ENCODE measurements around the gene NR1H3.
"Not testable (repeated sequence)": the region's sequence is repeated elsewhere in the genome, so short reads cannot be mapped to it uniquely, and the experiment has no call there.

NR1H3 gene

DNA sequence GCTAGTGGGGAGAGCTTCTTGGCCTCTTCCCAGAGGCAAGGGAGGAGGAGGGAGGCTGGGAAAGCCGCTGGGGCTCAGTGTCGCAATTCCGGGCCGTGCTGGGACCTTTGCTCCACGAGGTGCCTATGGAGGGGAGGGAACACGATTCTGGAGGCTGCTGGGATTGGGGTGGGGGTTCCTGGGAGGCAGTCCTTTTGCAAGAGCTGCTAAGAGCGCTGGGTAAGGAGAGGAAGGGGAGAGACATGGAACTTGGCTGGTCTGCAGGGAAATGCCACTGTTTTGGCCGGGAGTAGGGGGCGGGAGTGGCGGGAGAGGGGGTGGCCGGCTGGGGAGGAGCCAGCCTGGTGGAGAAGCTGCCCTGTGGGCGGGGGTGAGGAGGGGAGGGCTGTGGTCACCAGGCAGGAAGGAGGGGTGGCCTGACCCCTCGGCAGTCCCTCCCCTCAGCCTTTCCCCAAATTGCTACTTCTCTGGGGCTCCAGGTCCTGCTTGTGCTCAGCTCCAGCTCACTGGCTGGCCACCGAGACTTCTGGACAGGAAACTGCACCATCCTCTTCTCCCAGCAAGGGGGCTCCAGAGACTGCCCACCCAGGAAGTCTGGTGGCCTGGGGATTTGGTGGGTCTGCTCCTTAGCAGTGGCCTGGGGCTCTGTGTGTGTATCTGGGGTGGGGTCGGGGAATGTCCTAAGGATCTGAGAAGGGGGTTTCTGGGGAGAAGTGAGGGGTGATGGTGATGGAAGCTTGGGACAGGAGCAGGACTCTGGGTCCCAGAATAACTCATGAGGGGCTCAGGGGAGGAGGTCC is at the start of gene NR1H3:
NR1H3 (plus strand) TSS at position 480 of the 800 bp plus-strand sequence. CDS start 1,221 bp downstream, outside the sequence.
- in situ Hi-C loops (cut with MboI; ENCODE audit: low sequenced_read_pairs) = no loop called here

DNA sequence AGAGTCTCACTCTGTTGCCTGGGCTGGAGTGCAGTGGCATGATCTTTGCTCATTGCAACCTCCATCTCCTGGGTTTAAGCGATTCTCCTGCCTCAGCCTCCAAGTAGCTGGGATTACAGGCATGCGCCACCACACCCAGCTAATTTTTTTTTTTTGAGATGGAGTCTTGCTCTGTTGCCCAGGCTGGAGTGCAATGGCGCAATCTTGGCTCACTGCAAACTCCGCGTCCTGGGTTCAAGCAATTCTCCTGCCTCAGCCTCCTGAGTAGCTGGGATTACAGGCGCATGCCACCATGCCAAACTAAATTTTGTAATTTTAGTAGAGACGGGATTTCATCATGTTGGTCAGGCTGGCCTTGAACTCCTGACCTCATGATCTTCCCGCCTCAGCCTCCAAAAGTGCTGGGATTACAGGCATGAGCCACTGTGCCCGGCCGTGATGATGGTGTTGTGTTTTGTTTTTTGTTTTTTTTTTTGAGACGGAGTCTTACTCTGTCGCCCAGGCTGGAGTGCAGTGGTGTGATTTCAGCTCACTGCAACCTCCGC is 49.7 kb upstream of the NR1H3 start:
- in situ Hi-C loops (cut with MboI; ENCODE audit: low sequenced_read_pairs) = not testable (repeated sequence)

- in situ Hi-C loops (cut with MboI; ENCODE audit: low sequenced_read_pairs) = no loop called here
These were observed 49.2 kb upstream of the NR1H3 start for GRCh38 chr11:47208628-47209027.

- in situ Hi-C loops (cut with MboI; ENCODE audit: low sequenced_read_pairs) = no loop called here
These were observed 44.9 kb upstream of the NR1H3 start for GRCh38 chr11:47212938-47213337.

GRCh38 chr11:47213950-47214565 is 43.7 kb upstream of the NR1H3 start:
- in situ Hi-C loops (cut with MboI; ENCODE audit: low sequenced_read_pairs) = no loop called here

- in situ Hi-C loops (cut with MboI; ENCODE audit: low sequenced_read_pairs) = no loop called here
These were observed 42.4 kb upstream of the NR1H3 start for GRCh38 chr11:47215366-47215910.

- in situ Hi-C loops (cut with MboI; ENCODE audit: low sequenced_read_pairs) = no loop called here
These were observed 41.5 kb upstream of the NR1H3 start for GRCh38 chr11:47216121-47216798.

DNA sequence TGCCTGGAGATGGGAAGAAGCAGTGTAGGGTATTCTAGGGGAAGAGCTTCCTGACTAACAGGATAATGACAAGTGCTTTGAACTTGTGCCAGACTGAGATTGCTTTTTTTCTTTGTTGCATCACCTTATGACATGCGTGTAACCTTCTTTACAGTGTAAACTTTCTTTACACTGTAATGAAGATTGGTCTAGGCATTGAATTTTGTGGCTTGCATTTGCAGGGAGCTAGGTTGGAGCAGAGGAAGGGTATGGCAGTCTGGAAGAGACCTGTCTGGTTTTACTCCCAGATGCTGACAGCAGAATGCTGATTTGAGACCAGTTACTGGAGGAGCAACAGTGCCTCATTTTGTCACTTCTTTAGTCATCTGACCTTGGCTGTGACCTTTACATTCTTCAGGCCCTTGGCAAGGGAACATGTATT is 37.4 kb upstream of the NR1H3 start:
- in situ Hi-C loops (cut with MboI; ENCODE audit: low sequenced_read_pairs) = no loop called here

GRCh38 chr11:47222696-47223095 is 35.1 kb upstream of the NR1H3 start:
- in situ Hi-C loops (cut with MboI; ENCODE audit: low sequenced_read_pairs) = no loop called here

DNA sequence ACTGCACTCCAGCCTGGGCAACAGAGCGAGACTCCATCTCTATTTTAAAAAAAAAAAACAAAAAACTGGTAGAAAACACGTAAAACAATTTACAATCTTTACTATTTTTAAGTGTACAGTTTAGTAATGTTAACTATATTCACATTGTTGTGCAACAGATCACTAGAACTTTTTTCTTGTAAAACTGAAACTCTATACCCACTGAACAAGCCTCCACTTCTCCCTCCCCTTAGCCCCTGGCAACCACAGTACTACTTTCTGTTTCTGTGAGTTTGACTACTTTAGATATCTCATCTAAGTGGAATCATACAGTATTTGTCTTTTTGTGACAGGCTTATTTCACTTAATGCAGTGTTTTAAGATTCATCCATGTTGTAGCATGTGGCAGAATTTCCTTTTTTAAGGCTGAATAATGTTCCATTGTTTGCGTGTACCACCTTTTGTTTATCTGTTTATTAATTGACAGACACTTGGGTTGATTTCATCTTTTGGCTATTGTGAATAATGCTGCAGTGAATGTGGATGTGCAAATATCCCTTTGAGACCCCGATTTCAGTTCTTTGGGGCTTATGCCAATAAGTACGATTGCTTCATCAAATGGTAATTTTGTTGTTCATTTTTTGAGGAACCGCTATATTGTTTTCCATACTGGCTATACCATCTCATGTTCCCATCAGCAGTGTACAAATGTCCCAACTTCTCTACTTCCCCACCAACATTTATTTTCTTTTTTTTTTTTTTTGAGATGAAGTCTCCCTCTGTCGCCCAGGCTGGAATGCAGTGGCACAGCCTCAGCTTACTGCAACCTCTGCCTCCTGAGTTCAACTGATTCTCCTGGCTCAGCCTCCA is 32.0 kb upstream of the NR1H3 start:
- in situ Hi-C loops (cut with MboI; ENCODE audit: low sequenced_read_pairs) = no loop called here

GRCh38 chr11:47229161-47229560 is 28.6 kb upstream of the NR1H3 start:
- in situ Hi-C loops (cut with MboI; ENCODE audit: low sequenced_read_pairs) = no loop called here

DNA sequence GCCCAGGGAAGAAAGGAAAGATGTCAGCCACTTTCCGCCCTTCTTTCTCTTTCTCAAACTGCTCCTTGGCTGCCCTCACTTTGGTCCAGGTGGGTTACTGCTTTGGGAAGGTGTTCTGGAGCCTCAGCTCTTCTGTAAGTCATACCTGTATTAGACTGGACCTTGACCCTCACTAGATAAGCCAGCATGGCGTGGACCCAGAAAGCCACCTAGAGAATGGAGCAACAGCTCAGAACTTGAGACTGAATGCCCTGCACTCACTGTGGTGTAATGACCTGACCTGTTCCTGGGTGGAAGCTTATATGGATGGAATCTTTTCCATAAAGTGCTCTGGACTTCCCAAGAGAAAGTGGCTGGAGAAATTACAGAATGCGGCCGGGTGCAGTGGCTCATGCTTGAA is 24.7 kb upstream of the NR1H3 start:
- in situ Hi-C loops (cut with MboI; ENCODE audit: low sequenced_read_pairs) = no loop called here

GRCh38 chr11:47233989-47234668 is 23.7 kb upstream of the NR1H3 start:
- in situ Hi-C loops (cut with MboI; ENCODE audit: low sequenced_read_pairs) = no loop called here

- in situ Hi-C loops (cut with MboI; ENCODE audit: low sequenced_read_pairs) = no loop called here
These were observed 23.1 kb upstream of the NR1H3 start for GRCh38 chr11:47234669-47235100.

DNA sequence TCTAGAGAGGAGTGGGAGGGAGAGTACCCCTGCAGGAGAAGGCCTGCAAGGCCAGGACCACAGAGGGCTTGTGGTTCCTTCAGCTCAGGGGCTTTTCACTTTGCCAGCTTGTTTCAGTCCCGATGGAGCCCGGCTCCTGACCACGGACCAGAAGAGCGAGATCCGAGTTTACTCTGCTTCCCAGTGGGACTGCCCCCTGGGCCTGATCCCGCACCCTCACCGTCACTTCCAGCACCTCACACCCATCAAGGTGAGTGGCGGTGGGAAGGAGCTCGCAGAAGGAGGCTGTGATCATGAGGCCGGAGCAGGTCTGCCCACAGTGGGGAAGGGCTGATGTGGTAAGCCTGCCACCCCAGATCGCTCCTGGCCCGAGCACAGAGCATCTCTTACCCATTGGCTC is 22.6 kb upstream of the NR1H3 start:
- in situ Hi-C loops (cut with MboI; ENCODE audit: low sequenced_read_pairs) = no loop called here

DNA sequence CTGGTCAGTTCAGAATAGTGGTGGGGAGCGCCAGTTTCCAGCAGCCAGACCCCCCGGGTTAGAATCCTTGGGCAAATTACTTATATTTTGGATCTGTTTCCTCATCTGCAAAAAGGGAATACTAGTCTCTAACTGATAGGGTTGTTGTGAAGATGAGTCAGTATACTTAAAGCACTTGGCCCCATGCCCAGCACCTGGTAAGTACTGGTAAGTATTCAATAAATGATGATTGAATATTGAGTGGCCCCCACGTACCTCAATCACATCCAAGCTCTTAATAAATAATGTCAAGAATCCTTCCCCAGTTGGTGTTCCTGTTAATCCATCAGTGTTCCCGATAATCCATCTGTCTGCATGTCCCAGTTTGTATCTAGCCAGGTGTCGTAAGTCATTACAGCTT is 21.3 kb upstream of the NR1H3 start:
- in situ Hi-C loops (cut with MboI; ENCODE audit: low sequenced_read_pairs) = no loop called here

GRCh38 chr11:47239852-47240251 is 17.9 kb upstream of the NR1H3 start:
- in situ Hi-C loops (cut with MboI; ENCODE audit: low sequenced_read_pairs) = no loop called here

- in situ Hi-C loops (cut with MboI; ENCODE audit: low sequenced_read_pairs) = no loop called here
These were observed 15.9 kb upstream of the NR1H3 start for GRCh38 chr11:47241841-47242301.

DNA sequence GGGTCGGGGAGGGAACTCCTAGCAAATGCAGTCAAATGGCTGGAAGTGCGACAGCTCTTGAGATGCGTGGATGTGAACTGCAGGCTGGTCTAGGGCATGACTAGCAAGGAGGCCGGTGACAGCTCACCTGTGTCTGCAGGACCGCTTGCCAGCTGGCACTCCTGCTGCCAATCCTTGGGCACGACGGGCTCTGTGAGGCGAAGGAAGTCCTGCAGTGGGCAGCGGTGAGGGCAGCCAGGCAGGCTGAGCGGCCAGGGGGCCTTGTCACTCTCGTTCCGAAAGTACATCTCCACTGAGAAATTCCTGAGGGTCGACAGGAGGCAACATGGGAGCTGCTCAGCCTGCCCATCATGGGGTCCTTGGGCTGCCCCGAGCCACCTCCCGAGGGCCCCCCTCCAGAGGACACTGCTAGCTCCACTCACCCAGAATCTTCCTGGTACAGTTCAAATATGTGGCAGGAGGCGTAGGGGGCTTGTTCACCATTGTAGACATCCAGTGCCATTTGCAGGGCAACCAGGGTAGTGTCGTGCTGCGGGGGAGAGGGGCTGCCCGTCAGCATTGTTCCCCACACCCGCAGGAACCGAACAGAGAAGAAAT is 15.1 kb upstream of the NR1H3 start:
- in situ Hi-C loops (cut with MboI; ENCODE audit: low sequenced_read_pairs) = no loop called here

All from HL-60/S4 (cell line).